ENCODE measurements around the gene SLAMF7. TPM values are rescaled to one million over a fixed set of nuclear protein-coding genes. Genes with fewer than 3 reads are reported as not detected.
"Not testable (repeated sequence)": the region's sequence is repeated elsewhere in the genome, so short reads cannot be mapped to it uniquely, and the experiment has no call there.

The SLAMF7 gene
- total RNA-seq, 2 experiments from 2014 or later = 13.7 to 15.3 TPM

- Mint-ChIP-seq H3K4me1 (peaks cover 31% of the 10 kb centered on the region), H3K27ac (no peak overlapping the region), H3K36me3 (ENCODE audit: low read depth) (no peaks in the 10 kb centered on the region), H3K9me3 (no peaks in the 10 kb centered on the region), H3K4me3 (no peak overlapping the region), H3K27me3 (peaks cover 3% of the 10 kb centered on the region)
- ChIA-PET POLR2A (interaction anchor here (0.7 to 3.9 kb wide), 9 partner anchors 8 to 74 kb away, joined by 3 to 40 read pairs (median 4); partner anchors contain the start of gene CD48), CTCF (interaction anchor here (0.9 to 7.4 kb wide), 12 partner anchors 9 to 230 kb away, joined by 3 to 179 read pairs (median 16); partner anchors contain the start of genes CD48 and ITLN2)
- peak; percentile 32 for DNase-seq
Measured at GRCh38 chr1:160722726-160723125, 16.3 kb upstream of the SLAMF7 start.

- no peak overlapping the region for H3K4me3 Mint-ChIP-seq
- H3K27me3 Mint-ChIP-seq = peaks cover 3% of the 10 kb centered on the region
- POLR2A ChIA-PET = interaction anchor here (1.2 to 5.7 kb wide), 6 partner anchors 11 to 73 kb away, joined by 3 to 56 read pairs (median 14); partner anchors contain the start of gene CD48
- peaks cover 30% of the 10 kb centered on the region for H3K4me1 Mint-ChIP-seq
- CTCF ChIA-PET = interaction anchor here (0.9 to 7.4 kb wide), 13 partner anchors 10 to 267 kb away, joined by 3 to 179 read pairs (median 11); partner anchors contain the start of genes CD48 and ITLN2
- no peaks in the 10 kb centered on the region for H3K36me3 Mint-ChIP-seq (ENCODE audit: low read depth)
- no peak overlapping the region for H3K27ac Mint-ChIP-seq
- H3K9me3 Mint-ChIP-seq = no peaks in the 10 kb centered on the region
- DNase-seq = no peak
Measured at GRCh38 chr1:160723332-160723731, 15.7 kb upstream of the SLAMF7 start.

GRCh38 chr1:160724465-160725242 is 14.4 kb upstream of the SLAMF7 start:
- Mint-ChIP-seq H3K9me3 (no peaks in the 10 kb centered on the region), H3K27me3 (no peaks in the 10 kb centered on the region), H3K4me3 (no peak overlapping the region), H3K27ac (no peak overlapping the region), H3K4me1 (peaks cover 30% of the 10 kb centered on the region), H3K36me3 (ENCODE audit: low read depth) (no peaks in the 10 kb centered on the region)
- CTCF ChIA-PET = interaction anchor here (0.7 to 7.4 kb wide), 21 partner anchors 9 to 266 kb away, joined by 3 to 179 read pairs (median 10); partner anchors contain the start of genes CD48, ITLN2 and SLAMF7
- POLR2A ChIA-PET = interaction anchor here (0.7 to 5.7 kb wide), 8 partner anchors 12 to 301 kb away, joined by 3 to 56 read pairs (median 5); partner anchors contain the start of gene CD48
- DNase-seq = no peak

GRCh38 chr1:160726114-160726497 is 12.9 kb upstream of the SLAMF7 start:
- H3K36me3 Mint-ChIP-seq (ENCODE audit: low read depth) = no peaks in the 10 kb centered on the region
- no peak overlapping the region for H3K27ac Mint-ChIP-seq
- ChIA-PET CTCF (interaction anchor here (1.1 to 7.4 kb wide), 14 partner anchors 13 to 227 kb away, joined by 3 to 179 read pairs (median 26); partner anchors contain the start of genes CD48, ITLN2 and SLAMF7), POLR2A (interaction anchor here (2.0 to 5.7 kb wide), 2 partner anchors 18 to 42 kb away, joined by 7 to 56 read pairs; no protein-coding TSS in a partner anchor)
- H3K9me3 Mint-ChIP-seq = no peaks in the 10 kb centered on the region
- peaks cover 26% of the 10 kb centered on the region for H3K4me1 Mint-ChIP-seq
- no peak overlapping the region for H3K4me3 Mint-ChIP-seq
- no peaks in the 10 kb centered on the region for H3K27me3 Mint-ChIP-seq
- no peak for DNase-seq

- no peak overlapping the region for H3K27ac Mint-ChIP-seq
- H3K4me3 Mint-ChIP-seq = no peak overlapping the region
- POLR2A ChIA-PET = interaction anchor here (1.2 to 5.7 kb wide), 4 partner anchors 14 to 42 kb away, joined by 3 to 56 read pairs (median 6); partner anchors contain the start of gene CD48
- peaks cover 31% of the 10 kb centered on the region for H3K4me1 Mint-ChIP-seq
- no peaks in the 10 kb centered on the region for H3K9me3 Mint-ChIP-seq
- peaks cover 2% of the 10 kb centered on the region for H3K36me3 Mint-ChIP-seq (ENCODE audit: low read depth)
- H3K27me3 Mint-ChIP-seq = no peaks in the 10 kb centered on the region
- peak; percentile 70 for DNase-seq
- CTCF ChIA-PET = interaction anchor here (0.6 to 7.4 kb wide), 21 partner anchors 13 to 566 kb away, joined by 3 to 179 read pairs (median 5); partner anchors contain the start of genes CD48, DEDD, ITLN2 and SLAMF7
Measured at GRCh38 chr1:160726498-160727315, 12.3 kb upstream of the SLAMF7 start.

- no peak overlapping the region for H3K4me3 Mint-ChIP-seq
- POLR2A ChIA-PET = interaction anchor here (1.2 to 5.7 kb wide), 3 partner anchors 14 to 41 kb away, joined by 3 to 56 read pairs (median 5); partner anchors contain the start of gene CD48
Measured at GRCh38 chr1:160727316-160727640, 11.8 kb upstream of the SLAMF7 start.

GRCh38 chr1:160731564-160731963 is 7.5 kb upstream of the SLAMF7 start:
- peaks cover 24% of the 10 kb centered on the region for H3K9me3 Mint-ChIP-seq
- H3K27me3 Mint-ChIP-seq, POLR2A ChIA-PET, DNase-seq, H3K4me3 Mint-ChIP-seq: not testable (repeated sequence)
- CTCF ChIA-PET = interaction anchor here (1.8 kb wide), 1 partner anchor 37 kb away, joined by 7 read pairs; no protein-coding TSS in a partner anchor
- H3K27ac Mint-ChIP-seq = peak overlapping the region; percentile 22
- H3K4me1 Mint-ChIP-seq = peaks cover 34% of the 10 kb centered on the region
- peaks cover 41% of the 10 kb centered on the region for H3K36me3 Mint-ChIP-seq (ENCODE audit: low read depth)

More at GRCh38 chr1:160727316-160727640, 11.8 kb upstream of the SLAMF7 start:
- CTCF ChIA-PET = interaction anchor here (0.5 to 7.4 kb wide), 20 partner anchors 12 to 406 kb away, joined by 3 to 179 read pairs (median 4); partner anchors contain the start of genes DEDD, ITLN2 and SLAMF7
- peaks cover 34% of the 10 kb centered on the region for H3K4me1 Mint-ChIP-seq
- H3K27me3 Mint-ChIP-seq = no peaks in the 10 kb centered on the region
- peaks cover 8% of the 10 kb centered on the region for H3K36me3 Mint-ChIP-seq (ENCODE audit: low read depth)
- no peak overlapping the region for H3K27ac Mint-ChIP-seq
- DNase-seq = no peak
- H3K9me3 Mint-ChIP-seq = peaks cover 2% of the 10 kb centered on the region

GRCh38 chr1:160731990-160732389 is 7.1 kb upstream of the SLAMF7 start:
- peaks cover 2% of the 10 kb centered on the region for H3K27me3 Mint-ChIP-seq

GRCh38 chr1:160733898-160734297 is 5.1 kb upstream of the SLAMF7 start:
- POLR2A ChIA-PET = interaction anchor here (1.8 kb wide), 1 partner anchor 10 kb away, joined by 7 read pairs; no protein-coding TSS in a partner anchor
- Mint-ChIP-seq H3K36me3 (ENCODE audit: low read depth) (peaks cover 46% of the 10 kb centered on the region), H3K4me3 (peak overlapping the region; percentile 17), H3K9me3 (peaks cover 28% of the 10 kb centered on the region), H3K27me3 (peaks cover 2% of the 10 kb centered on the region), H3K27ac (peak overlapping the region; percentile 7), H3K4me1 (peaks cover 41% of the 10 kb centered on the region)
- no peak for DNase-seq
- CTCF ChIA-PET = interaction anchor here (1.1 to 2.2 kb wide), 6 partner anchors 9 to 97 kb away, joined by 3 to 8 read pairs (median 4); no protein-coding TSS in a partner anchor

More at GRCh38 chr1:160731990-160732389, 7.1 kb upstream of the SLAMF7 start:
- H3K4me3 Mint-ChIP-seq = no peak overlapping the region
- ChIA-PET POLR2A (no interaction called here), CTCF (interaction anchor here (1.8 kb wide), 1 partner anchor 37 kb away, joined by 7 read pairs; no protein-coding TSS in a partner anchor)
- H3K4me1 Mint-ChIP-seq = peaks cover 34% of the 10 kb centered on the region
- DNase-seq = no peak
- H3K36me3 Mint-ChIP-seq (ENCODE audit: low read depth) = peaks cover 44% of the 10 kb centered on the region
- H3K27ac Mint-ChIP-seq = no peak overlapping the region
- peaks cover 26% of the 10 kb centered on the region for H3K9me3 Mint-ChIP-seq

GRCh38 chr1:160734301-160734700 is 4.7 kb upstream of the SLAMF7 start:
- peak overlapping the region; percentile 17 for H3K4me3 Mint-ChIP-seq
- H3K4me1 Mint-ChIP-seq = peaks cover 45% of the 10 kb centered on the region
- POLR2A ChIA-PET = interaction anchor here (1.8 kb wide), 1 partner anchor 10 kb away, joined by 7 read pairs; no protein-coding TSS in a partner anchor
- H3K36me3 Mint-ChIP-seq (ENCODE audit: low read depth) = peaks cover 46% of the 10 kb centered on the region
- peaks cover 2% of the 10 kb centered on the region for H3K27me3 Mint-ChIP-seq
- peak overlapping the region; percentile 7 for H3K27ac Mint-ChIP-seq
- peaks cover 28% of the 10 kb centered on the region for H3K9me3 Mint-ChIP-seq
- CTCF ChIA-PET = interaction anchor here (1.2 to 2.2 kb wide), 2 partner anchors 34 to 96 kb away, joined by 3 to 8 read pairs; no protein-coding TSS in a partner anchor
- DNase-seq = no peak

- Mint-ChIP-seq H3K4me3 (no peak overlapping the region), H3K4me1 (peaks cover 56% of the 10 kb centered on the region), H3K36me3 (ENCODE audit: low read depth) (peaks cover 28% of the 10 kb centered on the region)
Measured at GRCh38 chr1:160738271-160738670, 776 bp upstream of the SLAMF7 start.

More at GRCh38 chr1:160738271-160738670, 776 bp upstream of the SLAMF7 start:
- peaks cover 21% of the 10 kb centered on the region for H3K9me3 Mint-ChIP-seq
- H3K27ac Mint-ChIP-seq = no peak overlapping the region
- CTCF ChIA-PET = interaction anchor here (0.9 to 2.7 kb wide), 5 partner anchors 11 to 39 kb away, joined by 3 to 14 read pairs (median 3); no protein-coding TSS in a partner anchor
- no peak for DNase-seq
- H3K27me3 Mint-ChIP-seq = peaks cover 2% of the 10 kb centered on the region
- POLR2A ChIA-PET = interaction anchor here (0.6 to 1.0 kb wide), 3 partner anchors 27 to 257 kb away, joined by 3 read pairs; no protein-coding TSS in a partner anchor
